Measurements from ENCODE around the gene NOS1AP.

Gene NOS1AP

GRCh38 chr1:162175379-162176081 is 106.0 kb downstream of the NOS1AP start:
- TF ChIP-seq CTCF (IDR thresholded peaks at IDR 0.05; ENCODE audit: low read depth, low read length, poor library complexity, severe bottlenecking) (no peak), EZH2phosphoT487 (IDR thresholded peaks at IDR 0.05; ENCODE audit: borderline replicate concordance, low read length) (no peak)
- Histone ChIP-seq H3K4me2 (ENCODE audit: low read length) (no peak overlapping the region), H3K79me2 (ENCODE audit: control insufficient read depth, low read length) (no peaks in the 10 kb centered on the region), H3K27ac (ENCODE audit: low read depth, low read length) (no peak overlapping the region), H3F3A (ENCODE audit: control insufficient read depth, insufficient read depth) (no peaks in the 10 kb centered on the region), H3K9me2 (replicated peaks; ENCODE audit: control insufficient read depth, low read length) (no peaks in the 10 kb centered on the region), H3K27me3 (ENCODE audit: control insufficient read depth, low read length) (no peaks in the 10 kb centered on the region), H3K9me3 (ENCODE audit: control insufficient read depth, insufficient read depth, low read length) (no peaks in the 10 kb centered on the region), H3K4me3 (ENCODE audit: low read length) (no peak overlapping the region), H4K20me1 (ENCODE audit: control insufficient read depth, insufficient read depth, low read depth, low read length) (no peaks in the 10 kb centered on the region), H3K4me1 (ENCODE audit: control insufficient read depth, low read length) (no peaks in the 10 kb centered on the region), H3K36me3 (ENCODE audit: control insufficient read depth, low read length) (no peaks in the 10 kb centered on the region)

- Histone ChIP-seq H3K27ac (ENCODE audit: low read depth, low read length) (no peak overlapping the region), H3K4me1 (ENCODE audit: control insufficient read depth, low read length) (no peaks in the 10 kb centered on the region), H4K20me1 (ENCODE audit: control insufficient read depth, insufficient read depth, low read depth, low read length) (no peaks in the 10 kb centered on the region), H3F3A (ENCODE audit: control insufficient read depth, insufficient read depth) (no peaks in the 10 kb centered on the region), H3K9me2 (replicated peaks; ENCODE audit: control insufficient read depth, low read length) (no peaks in the 10 kb centered on the region), H3K4me2 (ENCODE audit: low read length) (no peak overlapping the region), H3K9me3 (ENCODE audit: control insufficient read depth, insufficient read depth, low read length) (no peaks in the 10 kb centered on the region), H3K4me3 (ENCODE audit: low read length) (no peak overlapping the region), H3K27me3 (ENCODE audit: control insufficient read depth, low read length) (no peaks in the 10 kb centered on the region), H3K36me3 (ENCODE audit: control insufficient read depth, low read length) (no peaks in the 10 kb centered on the region), H3K79me2 (ENCODE audit: control insufficient read depth, low read length) (no peaks in the 10 kb centered on the region)
- TF ChIP-seq CTCF (IDR thresholded peaks at IDR 0.05; ENCODE audit: low read depth, low read length, poor library complexity, severe bottlenecking) (no peak), EZH2phosphoT487 (IDR thresholded peaks at IDR 0.05; ENCODE audit: borderline replicate concordance, low read length) (no peak)
Observed at GRCh38 chr1:162177126-162177525, 107.6 kb downstream of the NOS1AP start.

GRCh38 chr1:162178432-162178831 is 108.9 kb downstream of the NOS1AP start:
- Histone ChIP-seq H3K4me2 (ENCODE audit: low read length) (no peak overlapping the region), H3K4me3 (ENCODE audit: low read length) (no peak overlapping the region), H3K27me3 (ENCODE audit: control insufficient read depth, low read length) (no peaks in the 10 kb centered on the region), H3K27ac (ENCODE audit: low read depth, low read length) (no peak overlapping the region), H3K9me2 (replicated peaks; ENCODE audit: control insufficient read depth, low read length) (no peaks in the 10 kb centered on the region), H3F3A (ENCODE audit: control insufficient read depth, insufficient read depth) (no peaks in the 10 kb centered on the region), H3K9me3 (ENCODE audit: control insufficient read depth, insufficient read depth, low read length) (no peaks in the 10 kb centered on the region), H3K79me2 (ENCODE audit: control insufficient read depth, low read length) (no peaks in the 10 kb centered on the region), H3K36me3 (ENCODE audit: control insufficient read depth, low read length) (no peaks in the 10 kb centered on the region), H3K4me1 (ENCODE audit: control insufficient read depth, low read length) (no peaks in the 10 kb centered on the region), H4K20me1 (ENCODE audit: control insufficient read depth, insufficient read depth, low read depth, low read length) (no peaks in the 10 kb centered on the region)
- TF ChIP-seq EZH2phosphoT487 (IDR thresholded peaks at IDR 0.05; ENCODE audit: borderline replicate concordance, low read length) (no peak), CTCF (IDR thresholded peaks at IDR 0.05; ENCODE audit: low read depth, low read length, poor library complexity, severe bottlenecking) (no peak)

All from DOHH2 (cell line).